GM12892 (cell line): Measurements from ENCODE around the gene IDS.

Source experiments
- DNase-seq: peaks from one replicate; pipeline ENCODE4 v3.0.0; 2011; ENCODE audit not compliant: insufficient read length
- FAIRE-seq: peaks from 2 replicates; lab custom pipeline; 2011; peaks lifted over from hg19 to GRCh38; lab: Jason Lieb, UNC
- POLR2A ChIP-seq: IDR thresholded peaks from 2 replicates; pipeline ENCODE4 v1.6.1; 2011; ENCODE audit warnings: low read depth, low read length, control low read depth
- POLR2AphosphoS5 ChIP-seq: IDR thresholded peaks from 2 replicates; pipeline ENCODE4 v1.6.1; 2011; ENCODE audit warnings: low read depth, low read length, control low read depth
- TAF1 ChIP-seq: IDR thresholded peaks from 2 replicates; pipeline ENCODE4 v1.6.1; 2011; ENCODE audit warnings: low read depth, mild to moderate bottlenecking, control low read depth, low read length, borderline replicate concordance

The IDS gene

GRCh38 chrX:149462849-149463248, 42.3 kb downstream of the IDS start:
- FAIRE-seq (no peak), DNase-seq (no peak)
- TF ChIP-seq POLR2A: no peak
- no peak for TF ChIP-seq TAF1
- TF ChIP-seq POLR2AphosphoS5: no peak

- FAIRE-seq (no peak), DNase-seq (no peak)
- no peak for TF ChIP-seq TAF1
- TF ChIP-seq POLR2A: no peak
Measured at GRCh38 chrX:149461746-149462145, 43.4 kb downstream of the IDS start.

GRCh38 chrX:149458586-149458985, 46.5 kb downstream of the IDS start:
- FAIRE-seq: no peak
- no peak for DNase-seq
- TF ChIP-seq POLR2A (no peak), POLR2AphosphoS5 (no peak), TAF1 (no peak)

- TF ChIP-seq POLR2AphosphoS5 (no peak), TAF1 (no peak), POLR2A (no peak)
- DNase-seq: no peak
- no peak for FAIRE-seq
Measured at GRCh38 chrX:149456476-149457245, 48.4 kb downstream of the IDS start.

- DNase-seq (no peak), FAIRE-seq (no peak)
- no peak for TF ChIP-seq POLR2A
- TF ChIP-seq POLR2AphosphoS5: no peak
- no peak for TF ChIP-seq TAF1
Measured at GRCh38 chrX:149455934-149456333, 49.2 kb downstream of the IDS start.

- FAIRE-seq (no peak), DNase-seq (no peak)
- TF ChIP-seq POLR2A: no peak
- TF ChIP-seq POLR2AphosphoS5: no peak
- no peak for TF ChIP-seq TAF1
Measured at GRCh38 chrX:149453906-149454822, 50.9 kb downstream of the IDS start.

- FAIRE-seq (no peak), DNase-seq (no peak)
- TF ChIP-seq POLR2AphosphoS5 (no peak), POLR2A (no peak), TAF1 (no peak)
Measured at GRCh38 chrX:149453030-149453429, 52.1 kb downstream of the IDS start.

GRCh38 chrX:149433451-149433850, 71.7 kb downstream of the IDS start:
- FAIRE-seq (no peak), DNase-seq (no peak)
- TF ChIP-seq TAF1: no peak
- no peak for TF ChIP-seq POLR2AphosphoS5
- TF ChIP-seq POLR2A: no peak

- no peak for TF ChIP-seq POLR2AphosphoS5
- no peak for TF ChIP-seq POLR2A
- TF ChIP-seq TAF1: no peak
- FAIRE-seq: no peak
- DNase-seq: no peak
Measured at GRCh38 chrX:149433051-149433450, 72.1 kb downstream of the IDS start.
